C4-2B (cell line): ENCODE data around the gene RNF141.

Source experiments
- ZFX ChIP-seq: fragments of 450-650 bp; IDR thresholded peaks from 2 replicates; pipeline ENCODE4 v1.6.1; 2017
- TF ChIP-seq, protein P1 (sequence below): fragments of 450-650 bp; conservative IDR thresholded peaks from 2 replicates; pipeline ENCODE4 v1.5.1; 2017; ENCODE audit warnings: mild to moderate bottlenecking

DNA sequence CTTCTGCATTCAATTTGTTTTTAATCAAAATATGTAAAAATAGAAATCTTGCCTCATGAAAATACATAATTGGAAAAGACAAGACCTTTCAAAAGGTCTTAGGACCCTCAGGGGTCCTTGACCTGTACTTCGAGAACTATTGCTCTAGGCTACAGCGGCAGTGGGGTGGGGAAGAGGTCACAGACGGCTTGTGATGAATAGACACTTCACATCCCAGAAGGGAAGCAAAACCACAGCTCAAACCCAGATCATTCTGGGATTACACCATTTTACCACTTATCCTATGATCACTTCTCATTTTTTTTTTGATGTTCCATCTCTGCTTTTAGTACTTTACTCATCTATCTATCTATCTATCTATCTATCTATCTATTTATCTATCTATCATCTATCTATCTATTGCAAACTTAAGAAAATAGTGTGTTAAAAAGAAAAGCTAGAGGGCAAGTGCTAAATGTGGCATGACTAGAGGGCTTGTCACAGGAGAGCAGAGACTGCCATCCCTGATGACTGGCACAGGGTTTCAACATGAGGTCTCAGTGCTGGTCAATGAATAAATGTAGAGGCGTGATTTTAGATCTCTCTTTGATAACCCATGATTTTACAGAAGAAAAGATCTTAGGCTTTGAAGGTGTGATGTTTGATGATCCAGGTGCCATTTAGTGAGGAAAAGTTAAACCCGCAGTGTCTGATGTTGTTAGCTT, 37.1 kb downstream of the RNF141 start:
- TF ChIP-seq, protein P1, sequence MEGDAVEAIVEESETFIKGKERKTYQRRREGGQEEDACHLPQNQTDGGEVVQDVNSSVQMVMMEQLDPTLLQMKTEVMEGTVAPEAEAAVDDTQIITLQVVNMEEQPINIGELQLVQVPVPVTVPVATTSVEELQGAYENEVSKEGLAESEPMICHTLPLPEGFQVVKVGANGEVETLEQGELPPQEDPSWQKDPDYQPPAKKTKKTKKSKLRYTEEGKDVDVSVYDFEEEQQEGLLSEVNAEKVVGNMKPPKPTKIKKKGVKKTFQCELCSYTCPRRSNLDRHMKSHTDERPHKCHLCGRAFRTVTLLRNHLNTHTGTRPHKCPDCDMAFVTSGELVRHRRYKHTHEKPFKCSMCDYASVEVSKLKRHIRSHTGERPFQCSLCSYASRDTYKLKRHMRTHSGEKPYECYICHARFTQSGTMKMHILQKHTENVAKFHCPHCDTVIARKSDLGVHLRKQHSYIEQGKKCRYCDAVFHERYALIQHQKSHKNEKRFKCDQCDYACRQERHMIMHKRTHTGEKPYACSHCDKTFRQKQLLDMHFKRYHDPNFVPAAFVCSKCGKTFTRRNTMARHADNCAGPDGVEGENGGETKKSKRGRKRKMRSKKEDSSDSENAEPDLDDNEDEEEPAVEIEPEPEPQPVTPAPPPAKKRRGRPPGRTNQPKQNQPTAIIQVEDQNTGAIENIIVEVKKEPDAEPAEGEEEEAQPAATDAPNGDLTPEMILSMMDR, result no peak
- TF ChIP-seq ZFX, result no peak
